Thymus (tissue), 11 donors: ENCODE measurements around the gene KRT6B. TPM values are rescaled to one million over a fixed set of nuclear protein-coding genes. Genes with fewer than 3 reads are reported as not detected.

Source experiments
- DNase-seq, 9 donors: peaks; one replicate each; pipeline ENCODE4 v3.0.0-alpha.2; 2013; ENCODE audit warnings: low spot score in 9 of 9, low read depth in 6 of 9, missing footprints in 1 of 9
- H3K27ac ChIP-seq, 2 donors: one replicate each; pipeline ENCODE4 v1.5.1; 2013; ENCODE audit warnings: control low read depth in 1 of 2, low read depth in 1 of 2, low read length in 1 of 2, mild to moderate bottlenecking in 1 of 2, moderate library complexity in 1 of 2
- H3K27me3 ChIP-seq, 2 donors: one replicate each; pipeline ENCODE4 v1.5.1; 2013; ENCODE audit warnings: low read length in 1 of 2; ENCODE audit not compliant: control insufficient read depth in 2 of 2, insufficient read depth in 1 of 2
- H3K36me3 ChIP-seq, 2 donors: one replicate each; pipeline ENCODE4 v1.5.1; 2013; ENCODE audit warnings: low read length in 1 of 2, mild to moderate bottlenecking in 1 of 2, moderate library complexity in 1 of 2; ENCODE audit not compliant: control insufficient read depth in 2 of 2, insufficient read depth in 2 of 2
- H3K4me1 ChIP-seq, 2 donors: one replicate each; pipeline ENCODE4 v1.5.1; 2013; ENCODE audit warnings: low read length in 2 of 2; ENCODE audit not compliant: control insufficient read depth in 2 of 2, insufficient read depth in 2 of 2
- H3K4me3 ChIP-seq, 2 donors: one replicate each; pipeline ENCODE4 v1.5.1; 2013; ENCODE audit warnings: low read length in 2 of 2, control low read depth in 1 of 2, mild to moderate bottlenecking in 1 of 2
- H3K9me3 ChIP-seq, 2 donors: one replicate each; pipeline ENCODE4 v1.5.1; 2013; ENCODE audit warnings: low read length in 1 of 2, mild to moderate bottlenecking in 1 of 2; ENCODE audit not compliant: control insufficient read depth in 2 of 2, insufficient read depth in 1 of 2
- WGBS: extraction: QIAGEN DNeasy Blood & Tissue Kit; methylation state at CpG from one replicate; pipeline ENCODE4 v1.1.7; 2013; 5-methylcytosine and 5-hydroxymethylcytosine counted together
- polyA plus RNA-seq: library from polyadenylated mRNA; stranded (reverse); fragments of 200-250 nt; gene quantifications from one replicate; pipeline ENCODE4 v1.2.3, GENCODE V29; 2013
- total RNA-seq: library from RNA; stranded (reverse); fragments of 120-200 nt; gene quantifications from one replicate; pipeline ENCODE4 v1.2.4, GENCODE V29; 2013
- donor health status: healthy.

KRT6B gene
- total and polyA plus RNA-seq, 2 donors = 0.61 to 30.7 TPM

- Histone ChIP-seq H3K4me3 (no peak overlapping the region), H3K4me1 (no peaks in the 10 kb centered on the region), H3K27ac (no peak overlapping the region), H3K27me3 (peaks cover 0 to 2% of the 10 kb centered on the region in 2 donors), H3K36me3 (no peaks in the 10 kb centered on the region), H3K9me3 (no peaks in the 10 kb centered on the region)
- WGBS = 92% methylated on average over 6 of the region's 6 CpGs
- DNase-seq = no peak
Measured at GRCh38 chr12:52435659-52435999, 16.3 kb downstream of the KRT6B start.

GRCh38 chr12:52434760-52435530, 17.0 kb downstream of the KRT6B start:
- no peaks in the 10 kb centered on the region for H3K9me3 ChIP-seq
- 96% methylated on average over 6 of the region's 6 CpGs for WGBS
- peaks cover 0 to 2% of the 10 kb centered on the region in 2 donors for H3K27me3 ChIP-seq
- no peaks in the 10 kb centered on the region for H3K4me1 ChIP-seq
- H3K27ac ChIP-seq = no peak overlapping the region
- no peak for DNase-seq
- H3K4me3 ChIP-seq = no peak overlapping the region
- H3K36me3 ChIP-seq = no peaks in the 10 kb centered on the region

GRCh38 chr12:52434081-52434733, 17.7 kb downstream of the KRT6B start, which contains the start of gene KRT75:
KRT75 (minus strand) TSS chr12:52434371; CDS start chr12:52434304, 67 bp downstream.
- DNase-seq = no peak
- H3K4me3 ChIP-seq = no peak within 1 kb of the TSS
- H3K9me3 ChIP-seq = no peaks in the 10 kb centered on the region
- H3K4me1 ChIP-seq = no peaks in the 10 kb centered on the region
- H3K27me3 ChIP-seq = peaks cover 0 to 2% of the 10 kb centered on the region in 2 donors
- H3K27ac ChIP-seq = no peak within 1 kb of the TSS
- WGBS = 90% methylated on average over 20 of the region's 20 CpGs
- H3K36me3 ChIP-seq = no peaks in the 10 kb centered on the region

- Histone ChIP-seq H3K4me1 (no peaks in the 10 kb centered on the region), H3K36me3 (no peaks in the 10 kb centered on the region), H3K27me3 (peaks cover 0 to 2% of the 10 kb centered on the region in 2 donors), H3K9me3 (no peaks in the 10 kb centered on the region), H3K27ac (no peak overlapping the region), H3K4me3 (no peak overlapping the region)
- 96% methylated on average over 12 of the region's 12 CpGs for WGBS
- DNase-seq = no peak
Measured at GRCh38 chr12:52433501-52434080, 18.4 kb downstream of the KRT6B start.

- Histone ChIP-seq H3K27ac (no peak overlapping the region), H3K36me3 (no peaks in the 10 kb centered on the region), H3K4me3 (no peak overlapping the region), H3K4me1 (no peaks in the 10 kb centered on the region), H3K9me3 (no peaks in the 10 kb centered on the region), H3K27me3 (peaks cover 0 to 4% of the 10 kb centered on the region in 2 donors)
- DNase-seq = no peak
- WGBS = 93% methylated on average over 6 of the region's 6 CpGs
Measured at GRCh38 chr12:52432559-52433207, 19.3 kb downstream of the KRT6B start.

- H3K36me3 ChIP-seq = no peaks in the 10 kb centered on the region
- 85% methylated on average over 10 of the region's 10 CpGs for WGBS
- H3K4me3 ChIP-seq = no peak overlapping the region
- no peak overlapping the region for H3K27ac ChIP-seq
- DNase-seq = no peak
- H3K9me3 ChIP-seq = no peaks in the 10 kb centered on the region
- peaks cover 0 to 15% of the 10 kb centered on the region in 2 donors for H3K27me3 ChIP-seq
- peaks cover 0 to 2% of the 10 kb centered on the region in 2 donors for H3K4me1 ChIP-seq
Measured at GRCh38 chr12:52428121-52428520, 23.8 kb downstream of the KRT6B start.

- Histone ChIP-seq H3K4me1 (peaks cover 0 to 2% of the 10 kb centered on the region in 2 donors), H3K27me3 (peaks cover 0 to 17% of the 10 kb centered on the region in 2 donors), H3K27ac (no peak overlapping the region), H3K36me3 (no peaks in the 10 kb centered on the region), H3K4me3 (no peak overlapping the region), H3K9me3 (no peaks in the 10 kb centered on the region)
- 87% methylated on average over 1 of the region's 1 CpG for WGBS
- DNase-seq = no peak
Measured at GRCh38 chr12:52427083-52427482, 24.9 kb downstream of the KRT6B start.

GRCh38 chr12:52426034-52426433, 25.9 kb downstream of the KRT6B start:
- WGBS = over 99% methylated on average over 2 of the region's 2 CpGs

GRCh38 chr12:52425466-52425865, 26.5 kb downstream of the KRT6B start:
- no peak for DNase-seq
- Histone ChIP-seq H3K9me3 (no peaks in the 10 kb centered on the region), H3K36me3 (no peaks in the 10 kb centered on the region), H3K27ac (no peak overlapping the region), H3K27me3 (peaks cover 0 to 21% of the 10 kb centered on the region in 2 donors), H3K4me1 (peaks cover 0 to 2% of the 10 kb centered on the region in 2 donors), H3K4me3 (no peak overlapping the region)
- WGBS = 86% methylated on average over 5 of the region's 5 CpGs

More at GRCh38 chr12:52426034-52426433, 25.9 kb downstream of the KRT6B start:
- Histone ChIP-seq H3K4me3 (no peak overlapping the region), H3K27ac (no peak overlapping the region), H3K9me3 (no peaks in the 10 kb centered on the region), H3K4me1 (peaks cover 0 to 2% of the 10 kb centered on the region in 2 donors), H3K36me3 (no peaks in the 10 kb centered on the region), H3K27me3 (peaks cover 0 to 21% of the 10 kb centered on the region in 2 donors)
- no peak for DNase-seq
